PC-3 (cell line): Measurements from ENCODE around the gene EHD3. TPM values are rescaled to one million over a fixed set of nuclear protein-coding genes. Genes with fewer than 3 reads are reported as not detected.

Source experiments
- ATAC-seq: fragments of 200-7000 bp; cut with Tn5 transposase; 2 replicates; pipeline ENCODE4 v1.9.1; 2020; ENCODE audit warnings: mild to moderate bottlenecking, moderate library complexity
- BruUV-seq: library from RNA; stranded (reverse); fragments of 400-500 nt; replicated peaks from 2 replicates; lab custom pipeline; 2021; lab: Mats Ljungman, UMichigan
- CTCF ChIA-PET: fragments of 300-600 bp; sonication (Branson Sonifier 250); formaldehyde crosslinking; loops from one replicate; lab custom pipeline; 2022; ENCODE audit warnings: antibody characterized with exemption; lab: Charles Lee
- POLR2A ChIA-PET: fragments of 300-600 bp; sonication (Branson Sonifier 250); formaldehyde crosslinking; loops from one replicate; lab custom pipeline; 2022; ENCODE audit warnings: antibody characterized with exemption; ENCODE audit not compliant: unreplicated experiment; lab: Charles Lee
- DNase-seq: peaks from one replicate; pipeline ENCODE4 v3.0.0-alpha.2; 2015
- H2AFZ ChIP-seq: fragments of 300-600 bp; sonication (generic); 2 replicates; pipeline ENCODE4 v1.6.0; 2016; ENCODE audit warnings: antibody characterized with exemption, low read length
- H3F3A ChIP-seq: fragments of 300-600 bp; sonication (generic); one replicate; pipeline ENCODE4 v1.6.0; 2017; ENCODE audit warnings: antibody characterized with exemption, low read length, control low read depth, mild to moderate bottlenecking; ENCODE audit not compliant: unreplicated experiment
- H3K27ac ChIP-seq: fragments of 300-600 bp; sonication (generic); 2 replicates; pipeline ENCODE4 v1.5.1; 2016; ENCODE audit warnings: mild to moderate bottlenecking, low read length
- H3K27me3 ChIP-seq: fragments of 300-600 bp; sonication (generic); 2 replicates; pipeline ENCODE4 v1.6.1; 2016; ENCODE audit warnings: low read length, mixed read lengths
- H3K36me3 ChIP-seq: fragments of 300-600 bp; sonication (generic); 2 replicates; pipeline ENCODE4 v1.6.1; 2016; ENCODE audit warnings: low read depth, mixed run types, low read length, mixed read lengths
- H3K4me1 ChIP-seq: fragments of 300-600 bp; sonication (generic); 2 replicates; pipeline ENCODE4 v1.5.1; 2016; ENCODE audit warnings: low read length; ENCODE audit not compliant: insufficient read depth
- H3K4me2 ChIP-seq: fragments of 300-600 bp; sonication (generic); 2 replicates; pipeline ENCODE4 v1.6.0; 2016; ENCODE audit warnings: low read length
- H3K4me3 ChIP-seq: fragments of 300-600 bp; sonication (generic); 2 replicates; pipeline ENCODE4 v1.5.1; 2016; ENCODE audit warnings: mild to moderate bottlenecking, low read length, mixed read lengths
- H3K79me2 ChIP-seq: fragments of 300-600 bp; sonication (generic); 2 replicates; pipeline ENCODE4 v1.6.1; 2017; ENCODE audit warnings: low read length, mixed read lengths
- H3K9ac ChIP-seq: fragments of 300-600 bp; sonication (generic); 2 replicates; pipeline ENCODE4 v1.6.0; 2016; ENCODE audit warnings: mild to moderate bottlenecking, low read length
- H3K9me2 ChIP-seq: fragments of 300-600 bp; sonication (generic); replicated peaks from 2 replicates; pipeline ENCODE4 v1.6.1; 2016; ENCODE audit warnings: mixed run types, low read length, mixed read lengths
- H3K9me3 ChIP-seq: fragments of 300-600 bp; sonication (generic); 2 replicates; pipeline ENCODE4 v1.6.1; 2016; ENCODE audit warnings: low read length, mixed read lengths
- H4K20me1 ChIP-seq: fragments of 300-600 bp; sonication (generic); 2 replicates; pipeline ENCODE4 v1.6.1; 2016; ENCODE audit warnings: low read length, mixed read lengths
- EZH2 ChIP-seq: fragments of 300-600 bp; sonication (generic); IDR thresholded peaks from one replicate; pipeline ENCODE4 v1.6.1; 2017; ENCODE audit warnings: antibody characterized with exemption, mild to moderate bottlenecking, low read length; ENCODE audit not compliant: unreplicated experiment
- EZH2phosphoT487 ChIP-seq: fragments of 300-600 bp; sonication (generic); IDR thresholded peaks from 2 replicates; pipeline ENCODE4 v1.6.1; 2018; ENCODE audit warnings: mild to moderate bottlenecking, antibody characterized with exemption, low read length, borderline replicate concordance
- intact Hi-C: fragments of 100-400 bp; cut with micrococcal nuclease; formaldehyde crosslinking; loops from 2 replicates; pipeline ENCODE4 v1.9.0; 2023
- total RNA-seq: library from RNA; depleted of rRNA; stranded (reverse); fragments of >200 nt; gene quantifications from 2 replicates; pipeline ENCODE4 v1.2.3, GENCODE V29; 2014
- TF ChIP-seq, protein P1 (sequence below): fragments of 300-600 bp; sonication (generic); conservative IDR thresholded peaks from 2 replicates; pipeline ENCODE4 v1.5.1; 2017; ENCODE audit warnings: antibody characterized with exemption, low read depth, mild to moderate bottlenecking, low read length

The EHD3 gene
- total RNA-seq, 1 experiment from 2014 or later, result 4.4 TPM

DNA sequence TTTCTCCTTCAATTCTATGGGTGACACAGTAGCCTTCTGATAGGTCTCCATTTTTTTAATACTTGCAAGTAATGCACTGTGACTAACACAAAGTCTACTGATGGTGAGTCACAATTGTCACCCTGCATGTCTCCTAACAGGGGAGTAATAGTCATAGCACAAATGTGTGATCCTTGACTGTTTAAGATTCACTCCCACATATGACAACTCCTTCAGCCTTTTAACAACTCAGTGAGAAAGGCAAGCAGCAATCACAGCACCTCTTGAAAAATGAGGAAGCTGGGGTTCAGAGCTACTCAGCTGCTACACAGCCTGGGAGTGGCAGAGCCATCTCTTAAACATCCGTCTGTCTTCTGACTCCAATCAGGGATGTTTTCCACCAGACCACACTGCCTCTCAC is 63.8 kb downstream of the EHD3 start:
- Histone ChIP-seq H3K9me2 (no peaks in the 10 kb centered on the region), H3K27ac (no peak overlapping the region), H3K4me3 (no peak overlapping the region), H3K36me3 (no peaks in the 10 kb centered on the region), H3K4me2 (no peak overlapping the region), H2AFZ (no peak overlapping the region), H3F3A (no peaks in the 10 kb centered on the region), H3K79me2 (no peaks in the 10 kb centered on the region), H3K27me3 (no peaks in the 10 kb centered on the region), H3K9ac (no peak overlapping the region), H3K4me1 (no peaks in the 10 kb centered on the region), H3K9me3 (no peaks in the 10 kb centered on the region), H4K20me1 (no peaks in the 10 kb centered on the region)
- CTCF ChIA-PET, result no interaction called here
- TF ChIP-seq EZH2phosphoT487 (no peak), EZH2 (no peak)
- TF ChIP-seq, protein P1, sequence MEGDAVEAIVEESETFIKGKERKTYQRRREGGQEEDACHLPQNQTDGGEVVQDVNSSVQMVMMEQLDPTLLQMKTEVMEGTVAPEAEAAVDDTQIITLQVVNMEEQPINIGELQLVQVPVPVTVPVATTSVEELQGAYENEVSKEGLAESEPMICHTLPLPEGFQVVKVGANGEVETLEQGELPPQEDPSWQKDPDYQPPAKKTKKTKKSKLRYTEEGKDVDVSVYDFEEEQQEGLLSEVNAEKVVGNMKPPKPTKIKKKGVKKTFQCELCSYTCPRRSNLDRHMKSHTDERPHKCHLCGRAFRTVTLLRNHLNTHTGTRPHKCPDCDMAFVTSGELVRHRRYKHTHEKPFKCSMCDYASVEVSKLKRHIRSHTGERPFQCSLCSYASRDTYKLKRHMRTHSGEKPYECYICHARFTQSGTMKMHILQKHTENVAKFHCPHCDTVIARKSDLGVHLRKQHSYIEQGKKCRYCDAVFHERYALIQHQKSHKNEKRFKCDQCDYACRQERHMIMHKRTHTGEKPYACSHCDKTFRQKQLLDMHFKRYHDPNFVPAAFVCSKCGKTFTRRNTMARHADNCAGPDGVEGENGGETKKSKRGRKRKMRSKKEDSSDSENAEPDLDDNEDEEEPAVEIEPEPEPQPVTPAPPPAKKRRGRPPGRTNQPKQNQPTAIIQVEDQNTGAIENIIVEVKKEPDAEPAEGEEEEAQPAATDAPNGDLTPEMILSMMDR, result no peak
- POLR2A ChIA-PET, result no interaction called here
- BruUV-seq, result no TSS peak
- ATAC-seq (peak; percentile 27; the same call in 1 of the 2 replicates), DNase-seq (peak; percentile 55)
- intact Hi-C loops, result no loop called here

DNA sequence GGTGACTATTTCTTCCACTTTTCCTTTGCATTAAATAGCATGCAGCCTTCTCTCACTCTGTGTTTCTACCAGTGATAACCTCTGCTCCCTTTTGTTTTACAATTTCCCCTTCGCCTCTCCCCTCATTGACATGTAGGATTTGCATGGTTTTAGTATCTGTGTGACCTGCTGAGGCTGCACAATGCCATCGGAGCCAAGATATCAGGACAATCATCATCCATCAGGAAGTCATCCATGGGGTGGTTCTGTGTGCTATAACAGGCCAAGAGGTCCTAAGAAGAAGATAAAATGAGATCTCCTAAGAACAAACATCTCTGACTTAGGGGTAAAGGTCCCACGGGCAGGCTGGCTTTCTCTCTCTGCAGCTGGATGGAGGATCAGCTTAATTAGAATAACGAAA is 65.6 kb downstream of the EHD3 start:
- ATAC-seq, result no peak
- H3K4me1 ChIP-seq, result no peaks in the 10 kb centered on the region
- H3K79me2 ChIP-seq, result no peaks in the 10 kb centered on the region
- intact Hi-C loops, result no loop called here
- CTCF ChIA-PET, result no interaction called here
- no peak for TF ChIP-seq EZH2phosphoT487
- TF ChIP-seq, protein P1, result no peak
- no peak for TF ChIP-seq EZH2
- H3K27ac ChIP-seq, result no peak overlapping the region
- H3K4me2 ChIP-seq, result no peak overlapping the region
- no peak overlapping the region for H3K4me3 ChIP-seq
- H3K9me2 ChIP-seq, result no peaks in the 10 kb centered on the region
- no peaks in the 10 kb centered on the region for H3K9me3 ChIP-seq
- no TSS peak for BruUV-seq
- H4K20me1 ChIP-seq, result no peaks in the 10 kb centered on the region
- H3F3A ChIP-seq, result no peaks in the 10 kb centered on the region
- no peaks in the 10 kb centered on the region for H3K36me3 ChIP-seq
- H3K9ac ChIP-seq, result no peak overlapping the region
- no peak for DNase-seq
- no peak overlapping the region for H2AFZ ChIP-seq
- H3K27me3 ChIP-seq, result no peaks in the 10 kb centered on the region
- POLR2A ChIA-PET, result no interaction called here

DNA sequence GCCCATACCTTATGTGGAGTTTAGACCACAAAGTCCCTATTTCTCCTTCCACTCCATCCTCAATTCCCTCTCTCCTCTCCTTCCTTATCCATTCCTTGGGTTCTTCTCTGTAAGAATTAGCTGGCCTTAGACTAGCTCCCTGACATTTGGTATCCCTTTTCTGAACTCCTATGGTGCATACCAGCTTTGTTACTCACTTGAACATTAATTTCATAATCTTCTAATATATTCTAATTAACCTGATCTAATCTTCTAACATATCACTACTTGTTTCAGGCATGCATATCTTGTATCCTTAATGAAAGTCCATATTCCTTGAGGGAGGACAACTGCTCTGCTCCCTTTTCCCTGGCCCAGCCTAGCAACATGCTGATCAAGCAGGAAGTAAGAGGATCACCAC is 66.4 kb downstream of the EHD3 start:
- Histone ChIP-seq H2AFZ (no peak overlapping the region), H3K4me3 (no peak overlapping the region), H3K79me2 (no peaks in the 10 kb centered on the region), H3K4me1 (no peaks in the 10 kb centered on the region), H3K36me3 (no peaks in the 10 kb centered on the region), H3K4me2 (no peak overlapping the region), H3K9me3 (no peaks in the 10 kb centered on the region), H3F3A (no peaks in the 10 kb centered on the region), H4K20me1 (no peaks in the 10 kb centered on the region), H3K27ac (no peak overlapping the region), H3K27me3 (no peaks in the 10 kb centered on the region), H3K9ac (no peak overlapping the region), H3K9me2 (no peaks in the 10 kb centered on the region)
- intact Hi-C loops, result no loop called here
- no TSS peak for BruUV-seq
- CTCF ChIA-PET, result no interaction called here
- ATAC-seq (no peak), DNase-seq (no peak)
- POLR2A ChIA-PET, result no interaction called here
- TF ChIP-seq EZH2phosphoT487 (no peak), EZH2 (no peak)
- TF ChIP-seq, protein P1, result no peak
